Calu3 (cell line): Measurements from ENCODE around the gene CD200. TPM values are rescaled to one million over a fixed set of nuclear protein-coding genes. Genes with fewer than 3 reads are reported as not detected.
A peak's percentile ranks its signal among the peaks of the same experiment; 100 is the strongest.

Experiments
- BruUV-seq: library from RNA; stranded (reverse); fragments of 400-500 nt; replicated peaks from 2 replicates; lab custom pipeline; 2021; lab: Mats Ljungman, UMichigan
- CTCF ChIA-PET: fragments of 300-600 bp; sonication (Branson Sonifier 250); formaldehyde crosslinking; loops from one replicate; lab custom pipeline; 2022; ENCODE audit warnings: antibody characterized with exemption; lab: Charles Lee
- DNase-seq: peaks from one replicate; pipeline ENCODE4 v3.0.0; 2022
- H3K27ac Mint-ChIP-seq: one replicate; pipeline ENCODE4 v1.8.0; 2022; ENCODE audit warnings: mixed read lengths; ENCODE audit not compliant: unreplicated experiment
- H3K27me3 Mint-ChIP-seq: one replicate; pipeline ENCODE4 v1.8.0; 2022; ENCODE audit warnings: mixed read lengths; ENCODE audit not compliant: unreplicated experiment
- H3K36me3 Mint-ChIP-seq: one replicate; pipeline ENCODE4 v1.8.0; 2022; ENCODE audit warnings: mild to moderate bottlenecking, moderate library complexity, mixed read lengths; ENCODE audit not compliant: insufficient read depth, unreplicated experiment
- H3K4me1 Mint-ChIP-seq: one replicate; pipeline ENCODE4 v1.8.0; 2022; ENCODE audit warnings: mild to moderate bottlenecking, low read depth, mixed read lengths; ENCODE audit not compliant: unreplicated experiment
- H3K4me3 Mint-ChIP-seq: one replicate; pipeline ENCODE4 v1.8.0; 2022; ENCODE audit warnings: mild to moderate bottlenecking, low read depth, moderate library complexity, mixed read lengths; ENCODE audit not compliant: unreplicated experiment
- H3K9me3 Mint-ChIP-seq: one replicate; pipeline ENCODE4 v1.8.0; 2022; ENCODE audit warnings: low read depth, mixed read lengths; ENCODE audit not compliant: unreplicated experiment
- CTCF ChIP-seq: fragments of 200-600 bp; IDR thresholded peaks from one replicate; pipeline ENCODE4 v1.8.0; 2022; ENCODE audit warnings: antibody characterized with exemption; ENCODE audit not compliant: unreplicated experiment
- intact Hi-C: fragments of 100-400 bp; cut with micrococcal nuclease; formaldehyde crosslinking; loops from one replicate; pipeline ENCODE4 v1.10.0; 2022; ENCODE audit not compliant: unreplicated experiment
- total RNA-seq: library from RNA; stranded (reverse); gene quantifications from 2 replicates; pipeline ENCODE4 v1.2.3, GENCODE V29; 2022

The CD200 gene
- total RNA-seq, 1 experiment from 2014 or later, result not detected

GRCh38 chr3:112407214-112407887, 74.4 kb downstream of the CD200 start:
- BruUV-seq, result no TSS peak
- Mint-ChIP-seq H3K4me1 (peaks cover 31% of the 10 kb centered on the region), H3K4me3 (peak overlapping the region; percentile 43), H3K36me3 (no peaks in the 10 kb centered on the region), H3K27ac (peak overlapping the region; percentile 84), H3K27me3 (no peaks in the 10 kb centered on the region), H3K9me3 (no peaks in the 10 kb centered on the region)
- TF ChIP-seq CTCF, result no peak
- peak; percentile 20 for DNase-seq
- intact Hi-C loops, result no loop called here
- CTCF ChIA-PET, result no interaction called here

DNA sequence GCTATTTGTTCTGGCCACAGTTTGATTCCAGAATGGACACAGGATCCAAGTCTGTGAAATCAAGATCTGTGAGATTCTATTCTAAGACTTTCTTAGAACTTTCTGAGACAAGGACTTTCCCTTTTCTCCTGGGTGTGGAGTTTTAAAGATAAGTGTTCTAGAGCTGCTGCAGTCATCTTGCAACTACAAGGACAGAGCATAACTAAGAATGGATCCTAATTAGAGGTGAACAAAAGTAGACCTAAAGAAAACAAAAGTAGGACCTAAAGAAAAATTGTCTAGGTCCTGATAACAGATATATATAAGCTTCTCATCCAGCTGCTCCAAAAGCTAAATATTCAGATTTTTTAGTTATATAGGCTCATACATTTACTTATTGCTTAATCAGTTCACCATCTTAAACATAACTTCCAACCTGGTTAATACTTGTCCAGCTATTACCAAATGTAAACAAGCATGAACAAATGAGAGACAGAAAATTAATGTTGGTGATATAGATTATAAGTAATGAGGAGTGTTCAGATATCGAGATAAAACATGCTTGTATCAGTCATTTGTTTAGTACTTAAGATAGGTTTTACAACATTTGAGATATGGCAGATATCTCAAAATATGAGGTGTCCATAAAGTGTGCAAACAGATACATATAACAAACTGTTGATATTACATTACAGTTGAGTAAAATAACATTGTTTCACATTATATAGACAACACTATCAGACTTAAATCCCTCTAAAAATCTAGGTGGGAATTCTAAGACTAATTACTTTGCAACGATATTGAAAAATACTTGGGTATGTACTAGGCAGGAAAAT, 75.1 kb downstream of the CD200 start:
- Mint-ChIP-seq H3K4me1 (peaks cover 31% of the 10 kb centered on the region), H3K27ac (peak overlapping the region; percentile 84), H3K36me3 (no peaks in the 10 kb centered on the region), H3K4me3 (no peak overlapping the region), H3K9me3 (no peaks in the 10 kb centered on the region), H3K27me3 (no peaks in the 10 kb centered on the region)
- BruUV-seq, result no TSS peak
- CTCF ChIA-PET, result no interaction called here
- intact Hi-C loops, result no loop called here
- TF ChIP-seq CTCF, result no peak
- DNase-seq, result no peak

- intact Hi-C loops, result no loop called here
Measured at GRCh38 chr3:112409041-112409440, 76.1 kb downstream of the CD200 start.

DNA sequence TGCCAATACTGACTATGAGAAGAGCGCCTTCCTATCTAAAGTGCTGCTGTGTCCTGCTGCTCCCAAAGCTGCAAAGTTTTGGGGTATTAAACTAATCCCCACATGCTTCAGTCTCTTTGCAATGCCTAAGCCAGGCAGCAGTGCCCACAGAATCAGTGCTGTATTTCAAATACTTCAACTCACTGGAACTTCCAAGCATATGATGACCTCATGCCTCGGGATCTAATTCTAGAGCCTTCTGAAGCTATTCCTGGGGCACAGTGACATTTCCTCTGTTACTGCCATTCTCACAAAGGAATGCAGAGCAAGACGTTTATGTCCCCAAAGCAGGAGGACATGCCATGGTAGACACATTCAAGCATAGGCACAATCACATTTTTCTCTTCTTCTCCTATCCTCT, 78.5 kb downstream of the CD200 start:
- Mint-ChIP-seq H3K4me1 (peaks cover 31% of the 10 kb centered on the region), H3K27ac (no peak overlapping the region), H3K4me3 (no peak overlapping the region), H3K36me3 (no peaks in the 10 kb centered on the region), H3K9me3 (no peaks in the 10 kb centered on the region), H3K27me3 (no peaks in the 10 kb centered on the region)
- no peak for DNase-seq
- no peak for TF ChIP-seq CTCF
- intact Hi-C loops, result no loop called here
- no TSS peak for BruUV-seq
- CTCF ChIA-PET, result no interaction called here

More at GRCh38 chr3:112409041-112409440, 76.1 kb downstream of the CD200 start:
- Mint-ChIP-seq H3K9me3 (no peaks in the 10 kb centered on the region), H3K4me1 (peaks cover 31% of the 10 kb centered on the region), H3K36me3 (no peaks in the 10 kb centered on the region), H3K27ac (peak overlapping the region; percentile 16), H3K4me3 (no peak overlapping the region), H3K27me3 (no peaks in the 10 kb centered on the region)
- CTCF ChIA-PET, result no interaction called here
- TF ChIP-seq CTCF, result no peak
- DNase-seq, result no peak
- BruUV-seq, result no TSS peak

Other genes with a start within 250 kb of the CD200 start
- gene C3orf52, start 246.8 kb upstream of the CD200 start, total RNA-seq, result 28.2 and 29.8 TPM in 2 replicates
- gene GCSAM, start 199.9 kb upstream of the CD200 start, total RNA-seq, result not detected in 2 replicates
- gene SLC9C1, start 38.9 kb upstream of the CD200 start, total RNA-seq, result not detected in 2 replicates
- not detected in 2 replicates for gene BTLA, start 166.3 kb downstream of the CD200 start, total RNA-seq
- 54.6 and 57.9 TPM in 2 replicates for gene ATG3, start 228.8 kb downstream of the CD200 start, total RNA-seq
- 18.9 and 21.7 TPM in 2 replicates for gene SLC35A5, start 228.9 kb downstream of the CD200 start, total RNA-seq